A673 (cell line): Measurements from ENCODE around the gene PAGE3. TPM values are rescaled to one million over a fixed set of nuclear protein-coding genes. Genes with fewer than 3 reads are reported as not detected.

Experiments used
- BruUV-seq: library from RNA; stranded (reverse); fragments of 400-500 nt; replicated peaks from 2 replicates; lab custom pipeline; 2021; lab: Mats Ljungman, UMichigan
- CTCF ChIA-PET: fragments of 300-600 bp; sonication (Branson Sonifier 250); formaldehyde crosslinking; loops from one replicate; lab custom pipeline; 2022; ENCODE audit warnings: antibody characterized with exemption; lab: Charles Lee
- POLR2A ChIA-PET: fragments of 300-600 bp; sonication (Branson Sonifier 250); formaldehyde crosslinking; loops from one replicate; lab custom pipeline; 2022; ENCODE audit warnings: antibody characterized with exemption; ENCODE audit not compliant: low non-redundant PET; lab: Charles Lee
- DNase-seq: peaks from one replicate; pipeline ENCODE4 v3.0.0-alpha.2; 2015; ENCODE audit warnings: low spot score
- H3K27ac ChIP-seq: fragments of 200-600 bp; sonication (generic); 2 replicates; pipeline ENCODE4 v1.5.1; 2016; ENCODE audit warnings: mixed run types, low read depth, mild to moderate bottlenecking, mixed read lengths, antibody characterized with exemption, low read length; ENCODE audit not compliant: poor library complexity, severe bottlenecking
- H3K27me3 ChIP-seq: fragments of 200-600 bp; sonication (generic); replicated peaks from 2 replicates; pipeline ENCODE4 v1.6.1; 2017; ENCODE audit warnings: mixed run types, low read depth, mild to moderate bottlenecking, mixed read lengths, antibody characterized with exemption, low read length; ENCODE audit not compliant: insufficient read depth, poor library complexity
- H3K36me3 ChIP-seq: fragments of 200-600 bp; sonication (generic); 2 replicates; pipeline ENCODE4 v1.6.1; 2016; ENCODE audit warnings: mixed run types, mild to moderate bottlenecking, mixed read lengths, antibody characterized with exemption, low read length; ENCODE audit not compliant: insufficient read depth, poor library complexity, severe bottlenecking
- H3K4me1 ChIP-seq: fragments of 200-600 bp; sonication (generic); 2 replicates; pipeline ENCODE4 v1.6.1; 2017; ENCODE audit warnings: mixed run types, mild to moderate bottlenecking, mixed read lengths, antibody characterized with exemption, low read length; ENCODE audit not compliant: insufficient read depth, poor library complexity, severe bottlenecking
- H3K4me3 ChIP-seq: fragments of 200-600 bp; sonication (generic); 2 replicates; pipeline ENCODE4 v1.5.1; 2016; ENCODE audit warnings: low read depth, mixed run types, mild to moderate bottlenecking, mixed read lengths, low read length; ENCODE audit not compliant: poor library complexity, severe bottlenecking
- H3K9me3 ChIP-seq: fragments of 200-600 bp; sonication (generic); 2 replicates; pipeline ENCODE4 v1.6.1; 2016; ENCODE audit warnings: mixed run types, low read depth, mild to moderate bottlenecking, mixed read lengths, antibody characterized with exemption, low read length; ENCODE audit not compliant: poor library complexity, severe bottlenecking
- EZH2 ChIP-seq: fragments of 200-600 bp; sonication (generic); IDR thresholded peaks from 2 replicates; pipeline ENCODE4 v1.6.1; 2017; ENCODE audit warnings: borderline replicate concordance, low read depth, mild to moderate bottlenecking, mixed read lengths, antibody characterized with exemption, low read length; ENCODE audit not compliant: poor library complexity, severe bottlenecking
- intact Hi-C: fragments of 100-400 bp; cut with micrococcal nuclease; formaldehyde crosslinking; loops from one replicate; pipeline ENCODE4 v1.10.0; 2022; ENCODE audit not compliant: unreplicated experiment
- total RNA-seq: library from RNA; stranded (reverse); gene quantifications from 2 replicates; pipeline ENCODE4 v1.2.3, GENCODE V29; 2021
- TF ChIP-seq, protein P1 (sequence below): fragments of 300-800, 200-600 bp; sonication (generic); conservative IDR thresholded peaks from 2 replicates; pipeline ENCODE4 v1.5.1; 2017; ENCODE audit warnings: low read depth, mild to moderate bottlenecking, antibody characterized with exemption, low read length, moderate library complexity, mixed read lengths

The PAGE3 gene
- total RNA-seq, 1 experiment from 2014 or later = not detected

DNA sequence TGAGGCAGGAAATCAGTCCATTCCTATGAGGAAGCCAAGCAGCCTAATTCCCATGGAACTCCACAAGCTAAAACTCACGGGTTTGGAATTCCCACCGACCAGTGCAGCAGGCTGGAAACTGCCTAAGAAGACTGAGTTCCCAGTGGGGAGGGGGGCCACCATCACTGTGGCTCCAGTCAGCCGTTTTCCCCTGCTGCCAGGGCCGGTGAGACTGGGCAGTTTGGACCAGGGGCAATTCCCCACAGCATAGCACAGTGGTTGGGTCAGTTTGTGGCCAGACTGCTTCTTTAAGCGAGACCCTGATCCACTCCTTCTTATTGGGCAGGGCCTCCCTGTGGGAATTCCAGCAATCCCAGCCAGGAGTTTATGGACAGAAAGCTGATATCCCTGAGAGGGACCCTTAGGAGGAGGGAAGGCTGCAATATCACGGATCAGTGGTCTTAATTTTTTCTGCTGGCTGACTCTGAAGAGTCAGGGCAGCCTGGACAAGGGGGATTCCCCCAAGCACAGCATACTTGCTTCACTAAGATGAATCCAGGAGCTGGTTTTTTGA, 23.9 kb downstream of the PAGE3 start:
- BruUV-seq = no TSS peak
- Histone ChIP-seq H3K9me3 (peaks cover 3% of the 10 kb centered on the region), H3K4me3 (no peak overlapping the region), H3K27me3 (no peaks in the 10 kb centered on the region), H3K36me3 (no peaks in the 10 kb centered on the region), H3K27ac (no peak overlapping the region), H3K4me1 (no peaks in the 10 kb centered on the region)
- CTCF ChIA-PET = no interaction called here
- TF ChIP-seq, protein P1, sequence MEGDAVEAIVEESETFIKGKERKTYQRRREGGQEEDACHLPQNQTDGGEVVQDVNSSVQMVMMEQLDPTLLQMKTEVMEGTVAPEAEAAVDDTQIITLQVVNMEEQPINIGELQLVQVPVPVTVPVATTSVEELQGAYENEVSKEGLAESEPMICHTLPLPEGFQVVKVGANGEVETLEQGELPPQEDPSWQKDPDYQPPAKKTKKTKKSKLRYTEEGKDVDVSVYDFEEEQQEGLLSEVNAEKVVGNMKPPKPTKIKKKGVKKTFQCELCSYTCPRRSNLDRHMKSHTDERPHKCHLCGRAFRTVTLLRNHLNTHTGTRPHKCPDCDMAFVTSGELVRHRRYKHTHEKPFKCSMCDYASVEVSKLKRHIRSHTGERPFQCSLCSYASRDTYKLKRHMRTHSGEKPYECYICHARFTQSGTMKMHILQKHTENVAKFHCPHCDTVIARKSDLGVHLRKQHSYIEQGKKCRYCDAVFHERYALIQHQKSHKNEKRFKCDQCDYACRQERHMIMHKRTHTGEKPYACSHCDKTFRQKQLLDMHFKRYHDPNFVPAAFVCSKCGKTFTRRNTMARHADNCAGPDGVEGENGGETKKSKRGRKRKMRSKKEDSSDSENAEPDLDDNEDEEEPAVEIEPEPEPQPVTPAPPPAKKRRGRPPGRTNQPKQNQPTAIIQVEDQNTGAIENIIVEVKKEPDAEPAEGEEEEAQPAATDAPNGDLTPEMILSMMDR = no peak
- TF ChIP-seq EZH2 = no peak
- intact Hi-C loops = no loop called here
- POLR2A ChIA-PET = no interaction called here
- DNase-seq = no peak

GRCh38 chrX:55220119-55220794, 44.5 kb downstream of the PAGE3 start, which contains the start of gene PAGE5:
PAGE5 (plus strand) TSS chrX:55220346; CDS start chrX:55221383, 1,037 bp downstream.
- TF ChIP-seq, protein P1 = no peak
- no peak for TF ChIP-seq EZH2
- ChIA-PET POLR2A (no interaction called here), CTCF (no interaction called here)
- Histone ChIP-seq H3K27ac (no peak within 1 kb of the TSS), H3K27me3 (no peaks in the 10 kb centered on the region), H3K36me3 (no peaks in the 10 kb centered on the region), H3K9me3 (no peaks in the 10 kb centered on the region), H3K4me1 (no peaks in the 10 kb centered on the region), H3K4me3 (no peak within 1 kb of the TSS)
- no peak for DNase-seq
- BruUV-seq = no TSS peak
- intact Hi-C loops = no loop called here

DNA sequence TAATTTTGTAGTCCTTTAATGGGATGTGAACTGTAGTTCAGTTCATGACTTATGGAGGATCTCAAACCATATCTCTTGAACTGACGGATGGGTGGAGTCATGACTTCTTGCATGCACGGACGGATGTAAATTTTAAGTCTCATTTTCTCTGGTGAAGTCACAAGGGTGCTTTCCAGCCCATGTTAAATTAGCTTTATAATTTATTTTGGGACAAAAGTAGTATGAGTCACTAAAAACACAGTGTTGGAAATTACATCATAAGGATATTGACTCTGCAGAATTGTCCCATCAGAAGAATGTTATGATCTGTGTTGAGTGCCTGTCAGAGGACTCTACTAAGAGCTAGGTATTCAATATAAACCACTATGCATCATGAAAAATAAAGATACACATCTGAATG, 51.3 kb downstream of the PAGE3 start:
- no peaks in the 10 kb centered on the region for H3K36me3 ChIP-seq
- intact Hi-C loops = no loop called here
- DNase-seq = no peak
- BruUV-seq = no TSS peak
- no peaks in the 10 kb centered on the region for H3K27me3 ChIP-seq
- TF ChIP-seq, protein P1 = no peak
- ChIA-PET POLR2A (no interaction called here), CTCF (no interaction called here)
- no peak overlapping the region for H3K27ac ChIP-seq
- no peak overlapping the region for H3K4me3 ChIP-seq
- no peaks in the 10 kb centered on the region for H3K4me1 ChIP-seq
- no peaks in the 10 kb centered on the region for H3K9me3 ChIP-seq
